COLO668 (cell line): ENCODE data around the gene RGR.

Experiments
- DNase-seq: peaks from one replicate; lab custom pipeline; 2025; ENCODE audit not compliant: unreplicated experiment; lab: John Stamatoyannopoulos, UW

RGR gene

GRCh38 chr10:84293171-84293570 is 48.3 kb downstream of the RGR start:
- no peak for DNase-seq

- DNase-seq, result no peak
These were observed 48.7 kb downstream of the RGR start for GRCh38 chr10:84293574-84294016.

- no peak for DNase-seq
These were observed 50.1 kb downstream of the RGR start for GRCh38 chr10:84294766-84295447.

GRCh38 chr10:84296091-84296981 is 51.5 kb downstream of the RGR start:
- DNase-seq, result no peak

- no peak for DNase-seq
These were observed 53.2 kb downstream of the RGR start for GRCh38 chr10:84298057-84298456.

GRCh38 chr10:84302223-84302622 is 57.4 kb downstream of the RGR start:
- DNase-seq, result no peak

GRCh38 chr10:84306751-84307384 is 62.0 kb downstream of the RGR start:
- no peak for DNase-seq

GRCh38 chr10:84308021-84308420 is 63.2 kb downstream of the RGR start:
- no peak for DNase-seq

- DNase-seq, result peak; percentile 11
These were observed 63.8 kb downstream of the RGR start for GRCh38 chr10:84308481-84309304.
